CD4-positive, alpha-beta T cell treated with Interleukin-10 for 1 hour (primary cell): ENCODE data around the gene TASP1.
"Not testable (repeated sequence)": the region's sequence is repeated elsewhere in the genome, so short reads cannot be mapped to it uniquely, and the experiment has no call there.

Experiments used
- DNase-seq: peaks from one replicate; pipeline ENCODE4 v3.0.0-alpha.2; 2020

The TASP1 gene

GRCh38 chr20:13396022-13396421 lies 242.7 kb downstream of the TASP1 start:
- DNase-seq = no peak

GRCh38 chr20:13395232-13395631 lies 243.5 kb downstream of the TASP1 start:
- no peak for DNase-seq

GRCh38 chr20:13392391-13392790 lies 246.3 kb downstream of the TASP1 start:
- DNase-seq = no peak

GRCh38 chr20:13389115-13389514 lies 249.6 kb downstream of the TASP1 start:
- no peak for DNase-seq

- DNase-seq = no peak
Observed at GRCh38 chr20:13384132-13384531, 254.6 kb downstream of the TASP1 start.

GRCh38 chr20:13382786-13383185 lies 255.9 kb downstream of the TASP1 start:
- no peak for DNase-seq

GRCh38 chr20:13380497-13381229 lies 258.1 kb downstream of the TASP1 start:
- DNase-seq = not testable (repeated sequence)

GRCh38 chr20:13373400-13373799 lies 265.3 kb downstream of the TASP1 start:
- DNase-seq = no peak

- DNase-seq = no peak
Observed at GRCh38 chr20:13364278-13365170, 274.2 kb downstream of the TASP1 start.

GRCh38 chr20:13363473-13363872 lies 275.3 kb downstream of the TASP1 start:
- no peak for DNase-seq

- DNase-seq = not testable (repeated sequence)
Observed at GRCh38 chr20:13362165-13362564, 276.6 kb downstream of the TASP1 start.

GRCh38 chr20:13358936-13359335 lies 279.8 kb downstream of the TASP1 start:
- DNase-seq = not testable (repeated sequence)

- not testable (repeated sequence) for DNase-seq
Observed at GRCh38 chr20:13357782-13358181, 280.9 kb downstream of the TASP1 start.

- DNase-seq = no peak
Observed at GRCh38 chr20:13356591-13356990, 282.1 kb downstream of the TASP1 start.

GRCh38 chr20:13355941-13356486 lies 282.7 kb downstream of the TASP1 start:
- DNase-seq = no peak

- DNase-seq = no peak
Observed at GRCh38 chr20:13355411-13355810, 283.3 kb downstream of the TASP1 start.

GRCh38 chr20:13353261-13353945 lies 285.3 kb downstream of the TASP1 start:
- no peak for DNase-seq

- no peak for DNase-seq
Observed at GRCh38 chr20:13349235-13349604, 289.5 kb downstream of the TASP1 start.

- DNase-seq = no peak
Observed at GRCh38 chr20:13348311-13349234, 290.2 kb downstream of the TASP1 start.

GRCh38 chr20:13344671-13345070 lies 294.1 kb downstream of the TASP1 start:
- no peak for DNase-seq

- DNase-seq = no peak
Observed at GRCh38 chr20:13342469-13343242, 296.1 kb downstream of the TASP1 start.
